ENCODE data around the gene ATP4A.
A peak's percentile ranks its signal among the peaks of the same experiment; 100 is the strongest.

Gene ATP4A

DNA sequence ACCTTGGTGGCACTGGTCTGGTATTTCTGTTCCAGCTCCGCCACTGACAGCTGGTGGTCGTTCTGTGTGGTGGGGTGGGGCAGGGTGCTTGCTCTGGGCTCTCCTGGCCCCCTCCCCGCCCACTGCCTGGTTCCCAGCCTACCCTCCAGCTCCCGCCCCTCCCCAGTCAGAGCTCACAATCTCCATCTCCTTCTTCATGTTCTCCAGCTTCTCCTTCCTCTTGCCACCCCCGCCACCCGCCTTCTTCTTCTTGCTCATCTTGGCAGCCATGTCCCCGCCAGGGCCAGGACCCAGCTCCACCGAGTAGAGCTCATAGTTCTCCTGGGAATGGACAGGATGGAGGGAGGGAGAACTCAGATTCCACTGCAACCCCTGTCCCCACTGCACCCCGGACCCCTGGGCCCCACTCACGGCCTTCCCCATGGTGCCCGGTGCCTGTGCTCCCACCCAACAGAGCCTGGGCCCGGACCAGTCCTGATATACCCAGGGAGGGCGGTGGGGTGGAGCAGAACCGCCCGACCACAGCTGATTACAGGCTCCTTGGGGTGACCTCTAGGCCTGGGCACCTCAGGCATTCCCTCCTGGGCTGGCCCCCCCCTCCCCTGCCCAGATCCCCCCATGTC is at the start of gene ATP4A:
TSS of gene ATP4A (minus strand) at position 452 of the 623 bp plus-strand sequence. CDS start at position 423, 29 bp downstream.
- Histone ChIP-seq H3K4me3 (ENCODE audit: low read length, poor library complexity, severe bottlenecking) (no peak within 1 kb of the TSS), H3K9me3 (ENCODE audit: insufficient read depth, low read depth, low read length) (no peaks in the 10 kb centered on the region), H3K9me2 (replicated peaks; ENCODE audit: low read depth, low read length) (no peaks in the 10 kb centered on the region), H3K4me2 (ENCODE audit: low read depth, low read length, poor library complexity, severe bottlenecking) (no peak within 1 kb of the TSS), H3K27me3 (ENCODE audit: insufficient read depth, low read length, poor library complexity, severe bottlenecking) (no peaks in the 10 kb centered on the region), H3F3A (ENCODE audit: low read depth) (no peaks in the 10 kb centered on the region), H4K20me1 (ENCODE audit: insufficient read depth, low read length, poor library complexity, severe bottlenecking) (no peaks in the 10 kb centered on the region), H3K79me2 (ENCODE audit: insufficient read depth, low read length) (no peaks in the 10 kb centered on the region), H2AFZ (ENCODE audit: low read length) (no peak within 1 kb of the TSS), H3K4me1 (ENCODE audit: insufficient read depth, low read length, poor library complexity, severe bottlenecking) (no peaks in the 10 kb centered on the region), H3K36me3 (ENCODE audit: insufficient read depth, low read length) (no peaks in the 10 kb centered on the region), H3K9ac (ENCODE audit: low read depth, low read length, poor library complexity, severe bottlenecking) (no peak within 1 kb of the TSS)
- TF ChIP-seq, protein P1, sequence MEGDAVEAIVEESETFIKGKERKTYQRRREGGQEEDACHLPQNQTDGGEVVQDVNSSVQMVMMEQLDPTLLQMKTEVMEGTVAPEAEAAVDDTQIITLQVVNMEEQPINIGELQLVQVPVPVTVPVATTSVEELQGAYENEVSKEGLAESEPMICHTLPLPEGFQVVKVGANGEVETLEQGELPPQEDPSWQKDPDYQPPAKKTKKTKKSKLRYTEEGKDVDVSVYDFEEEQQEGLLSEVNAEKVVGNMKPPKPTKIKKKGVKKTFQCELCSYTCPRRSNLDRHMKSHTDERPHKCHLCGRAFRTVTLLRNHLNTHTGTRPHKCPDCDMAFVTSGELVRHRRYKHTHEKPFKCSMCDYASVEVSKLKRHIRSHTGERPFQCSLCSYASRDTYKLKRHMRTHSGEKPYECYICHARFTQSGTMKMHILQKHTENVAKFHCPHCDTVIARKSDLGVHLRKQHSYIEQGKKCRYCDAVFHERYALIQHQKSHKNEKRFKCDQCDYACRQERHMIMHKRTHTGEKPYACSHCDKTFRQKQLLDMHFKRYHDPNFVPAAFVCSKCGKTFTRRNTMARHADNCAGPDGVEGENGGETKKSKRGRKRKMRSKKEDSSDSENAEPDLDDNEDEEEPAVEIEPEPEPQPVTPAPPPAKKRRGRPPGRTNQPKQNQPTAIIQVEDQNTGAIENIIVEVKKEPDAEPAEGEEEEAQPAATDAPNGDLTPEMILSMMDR (conservative IDR thresholded peaks at IDR 0.05; ENCODE audit: low read length) = no peak
- TF ChIP-seq EZH2phosphoT487 (IDR thresholded peaks at IDR 0.05; ENCODE audit: borderline replicate concordance) = no peak

- peaks cover 14% of the 10 kb centered on the region for H3K79me2 ChIP-seq (ENCODE audit: insufficient read depth, low read length)
- H3K27me3 ChIP-seq (ENCODE audit: insufficient read depth, low read length, poor library complexity, severe bottlenecking) = no peaks in the 10 kb centered on the region
- peak within 1 kb of the TSS; percentile 97 for H3K4me2 ChIP-seq (ENCODE audit: low read depth, low read length, poor library complexity, severe bottlenecking)
- peak within 1 kb of the TSS; percentile 92 for H3K9ac ChIP-seq (ENCODE audit: low read depth, low read length, poor library complexity, severe bottlenecking)
- peak within 1 kb of the TSS; percentile 91 for H3K4me3 ChIP-seq (ENCODE audit: low read length, poor library complexity, severe bottlenecking)
- H3K4me1 ChIP-seq (ENCODE audit: insufficient read depth, low read length, poor library complexity, severe bottlenecking) = peaks cover 18% of the 10 kb centered on the region
- TF ChIP-seq EZH2phosphoT487 (IDR thresholded peaks at IDR 0.05; ENCODE audit: borderline replicate concordance) = no peak
- TF ChIP-seq, protein P1 (conservative IDR thresholded peaks at IDR 0.05; ENCODE audit: low read length) = no peak
- H4K20me1 ChIP-seq (ENCODE audit: insufficient read depth, low read length, poor library complexity, severe bottlenecking) = no peaks in the 10 kb centered on the region
- no peaks in the 10 kb centered on the region for H3K9me2 ChIP-seq (replicated peaks; ENCODE audit: low read depth, low read length)
- H3K9me3 ChIP-seq (ENCODE audit: insufficient read depth, low read depth, low read length) = no peaks in the 10 kb centered on the region
- H2AFZ ChIP-seq (ENCODE audit: low read length) = peak within 1 kb of the TSS; percentile 89
- H3F3A ChIP-seq (ENCODE audit: low read depth) = no peaks in the 10 kb centered on the region
- H3K36me3 ChIP-seq (ENCODE audit: insufficient read depth, low read length) = no peaks in the 10 kb centered on the region
These were observed 49.3 kb upstream of the ATP4A start, which contains the start of gene HAUS5 for GRCh38 chr19:35612559-35613321. Gene HAUS5 (plus strand): TSS chr19:35612735. CDS start chr19:35612795, 60 bp downstream.

DNA sequence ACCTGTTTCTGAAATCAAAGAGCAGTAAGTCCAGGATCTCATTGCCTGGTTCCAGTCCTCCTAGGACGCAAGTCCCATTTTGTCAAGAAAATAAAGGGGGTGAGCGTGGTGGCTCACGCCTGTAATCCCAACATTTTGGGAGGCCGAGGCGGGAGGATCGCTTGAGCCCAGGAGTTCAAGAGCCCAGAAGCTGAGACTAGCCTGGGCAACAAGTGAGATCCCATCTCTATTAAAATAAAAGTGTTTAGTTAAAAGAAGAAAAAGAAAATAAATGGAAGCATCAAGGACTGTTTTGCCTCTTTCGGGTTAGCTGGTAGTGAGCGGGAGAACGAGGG is 48.7 kb upstream of the ATP4A start:
- peak overlapping the region; percentile 91 for H3K4me3 ChIP-seq (ENCODE audit: low read length, poor library complexity, severe bottlenecking)
- peak overlapping the region; percentile 97 for H3K4me2 ChIP-seq (ENCODE audit: low read depth, low read length, poor library complexity, severe bottlenecking)
- no peaks in the 10 kb centered on the region for H3F3A ChIP-seq (ENCODE audit: low read depth)
- no peaks in the 10 kb centered on the region; the same call in 1 of the 2 replicates for H3K9me3 ChIP-seq (ENCODE audit: insufficient read depth, low read depth, low read length)
- no peaks in the 10 kb centered on the region for H3K27me3 ChIP-seq (ENCODE audit: insufficient read depth, low read length, poor library complexity, severe bottlenecking)
- H3K36me3 ChIP-seq (ENCODE audit: insufficient read depth, low read length) = no peaks in the 10 kb centered on the region
- H3K9me2 ChIP-seq (replicated peaks; ENCODE audit: low read depth, low read length) = no peaks in the 10 kb centered on the region
- peaks cover 18% of the 10 kb centered on the region for H3K4me1 ChIP-seq (ENCODE audit: insufficient read depth, low read length, poor library complexity, severe bottlenecking)
- peaks cover 14% of the 10 kb centered on the region for H3K79me2 ChIP-seq (ENCODE audit: insufficient read depth, low read length)
- H3K9ac ChIP-seq (ENCODE audit: low read depth, low read length, poor library complexity, severe bottlenecking) = peak overlapping the region; percentile 92
- no peaks in the 10 kb centered on the region for H4K20me1 ChIP-seq (ENCODE audit: insufficient read depth, low read length, poor library complexity, severe bottlenecking)
- peak overlapping the region; percentile 89 for H2AFZ ChIP-seq (ENCODE audit: low read length)
- TF ChIP-seq, protein P1 (conservative IDR thresholded peaks at IDR 0.05; ENCODE audit: low read length) = no peak
- TF ChIP-seq EZH2phosphoT487 (IDR thresholded peaks at IDR 0.05; ENCODE audit: borderline replicate concordance) = no peak

Data from Loucy (cell line).